GM23338 (cell line): ENCODE results near the gene MYO1C. TPM values are rescaled to one million over a fixed set of nuclear protein-coding genes. Genes with fewer than 3 reads are reported as not detected.

ENCODE experiments used
- ATAC-seq: fragments of 200-7000 bp; cut with Tn5 transposase; 3 replicates; pipeline ENCODE4 v1.9.1; 2020
- DNase-seq: peaks from one replicate; pipeline ENCODE4 v3.0.0-alpha.2; 2015; ENCODE audit warnings: low spot score
- H2AFZ ChIP-seq: fragments of 200-600 bp; sonication (generic); 2 replicates; pipeline ENCODE4 v1.8.0; 2016; ENCODE audit warnings: antibody characterized with exemption, mild to moderate bottlenecking, moderate library complexity
- H3F3A ChIP-seq: fragments of 200-600 bp; sonication (generic); replicated peaks from 2 replicates; pipeline ENCODE4 v1.8.0; 2017; ENCODE audit warnings: antibody characterized with exemption, mixed run types, low read depth
- H3K27ac ChIP-seq: fragments of 200-600 bp; sonication (generic); 2 replicates; pipeline ENCODE4 v1.6.1; 2016; ENCODE audit warnings: low read depth
- H3K27me3 ChIP-seq: fragments of 200-600 bp; sonication (generic); 2 replicates; pipeline ENCODE4 v1.8.0; 2016; ENCODE audit warnings: mild to moderate bottlenecking, mixed run types, moderate library complexity; ENCODE audit not compliant: insufficient read depth
- H3K36me3 ChIP-seq: fragments of 200-600 bp; sonication (generic); 2 replicates; pipeline ENCODE4 v1.8.0; 2016; ENCODE audit warnings: mild to moderate bottlenecking; ENCODE audit not compliant: insufficient read depth
- H3K4me1 ChIP-seq: fragments of 200-600 bp; sonication (generic); 2 replicates; pipeline ENCODE4 v1.8.0; 2016; ENCODE audit warnings: mild to moderate bottlenecking, moderate library complexity; ENCODE audit not compliant: insufficient read depth
- H3K4me2 ChIP-seq: fragments of 200-600 bp; sonication (generic); 2 replicates; pipeline ENCODE4 v1.7.1; 2017; ENCODE audit warnings: mixed run types
- H3K4me3 ChIP-seq: fragments of 200-600 bp; sonication (generic); 2 replicates; pipeline ENCODE4 v1.6.1; 2016; ENCODE audit warnings: mixed run types
- H3K79me2 ChIP-seq: fragments of 200-600 bp; sonication (generic); replicated peaks from 2 replicates; pipeline ENCODE4 v1.8.0; 2017; ENCODE audit warnings: mild to moderate bottlenecking; ENCODE audit not compliant: insufficient read depth
- H3K9me2 ChIP-seq: fragments of 200-600 bp; sonication (generic); 2 replicates; pipeline ENCODE4 v1.8.0; 2017; ENCODE audit not compliant: insufficient read depth
- H4K20me1 ChIP-seq: fragments of 200-600 bp; sonication (generic); replicated peaks from 2 replicates; pipeline ENCODE4 v1.8.0; 2017; ENCODE audit warnings: mild to moderate bottlenecking; ENCODE audit not compliant: insufficient read depth
- H3K27ac Mint-ChIP-seq: 2 replicates; pipeline ENCODE4 v1.8.0; 2020; ENCODE audit warnings: inconsistent platforms, mild to moderate bottlenecking, moderate library complexity, mixed read lengths
- H3K27me3 Mint-ChIP-seq: 3 replicates; pipeline ENCODE4 v1.8.0; 2022; ENCODE audit warnings: low read depth, mild to moderate bottlenecking, moderate library complexity, mixed read lengths, inconsistent platforms; ENCODE audit not compliant: insufficient read depth, poor library complexity
- H3K36me3 Mint-ChIP-seq: 3 replicates; pipeline ENCODE4 v1.8.0; 2021; ENCODE audit warnings: low read depth, mild to moderate bottlenecking, inconsistent platforms, moderate library complexity, mixed read lengths
- H3K4me1 Mint-ChIP-seq: 3 replicates; pipeline ENCODE4 v1.8.0; 2020; ENCODE audit warnings: mild to moderate bottlenecking, inconsistent platforms, mixed read lengths
- H3K4me3 Mint-ChIP-seq: 3 replicates; pipeline ENCODE4 v1.8.0; 2021; ENCODE audit warnings: moderate library complexity, mild to moderate bottlenecking, inconsistent platforms, mixed read lengths
- H3K9me3 Mint-ChIP-seq: 3 replicates; pipeline ENCODE4 v1.8.0; 2020; ENCODE audit warnings: moderate library complexity, mild to moderate bottlenecking, inconsistent platforms, mixed read lengths
- CREB1 ChIP-seq: fragments of 250-450 bp; sonication (Bioruptor Pico); IDR thresholded peaks from 2 replicates; pipeline ENCODE4 v1.5.0; 2020; ENCODE audit warnings: low read depth, mild to moderate bottlenecking, moderate library complexity
- CTCF ChIP-seq, 2 experiments: fragments of 200-600 bp in 1 of 2; sonication (generic) in 1 of 2; conservative IDR thresholded peaks; 2 replicates each; pipeline versions ENCODE4 v1.5.1 to v1.6.1; 2016 to 2017; ENCODE audit warnings: antibody characterized with exemption in 2 of 2, low read depth in 2 of 2, mild to moderate bottlenecking in 2 of 2, moderate library complexity in 1 of 2
- ETS1 ChIP-seq: IDR thresholded peaks from 2 replicates; pipeline ENCODE4 v1.6.1; 2016; ENCODE audit warnings: antibody characterized with exemption
- EZH2 ChIP-seq: fragments of 200-600 bp; sonication (generic); IDR thresholded peaks from one replicate; pipeline ENCODE4 v1.8.0; 2017; ENCODE audit warnings: antibody characterized with exemption, mild to moderate bottlenecking, low read depth; ENCODE audit not compliant: unreplicated experiment
- EZH2phosphoT487 ChIP-seq: fragments of 200-600 bp; sonication (generic); IDR thresholded peaks from one replicate; pipeline ENCODE4 v1.8.1; 2018; ENCODE audit warnings: antibody characterized with exemption; ENCODE audit not compliant: unreplicated experiment
- JUNB ChIP-seq: IDR thresholded peaks from one replicate; pipeline ENCODE4 v1.6.1; 2016; ENCODE audit warnings: antibody characterized with exemption; ENCODE audit not compliant: unreplicated experiment
- NANOG ChIP-seq: IDR thresholded peaks from 2 replicates; pipeline ENCODE4 v1.6.1; 2016; ENCODE audit warnings: antibody characterized with exemption, borderline replicate concordance
- POLR2AphosphoS5 ChIP-seq: IDR thresholded peaks from 2 replicates; pipeline ENCODE4 v1.6.1; 2016; ENCODE audit warnings: antibody characterized with exemption, low read depth
- REST ChIP-seq: IDR thresholded peaks from one replicate; pipeline ENCODE4 v1.6.1; 2018; ENCODE audit warnings: antibody characterized with exemption; ENCODE audit not compliant: unreplicated experiment
- STAT1 ChIP-seq: IDR thresholded peaks from one replicate; pipeline ENCODE4 v1.6.1; 2016; ENCODE audit warnings: antibody characterized with exemption; ENCODE audit not compliant: unreplicated experiment
- ZNF114 ChIP-seq: fragments of 250-450 bp; sonication (Bioruptor Pico); IDR thresholded peaks from 2 replicates; pipeline ENCODE4 v1.5.0; 2020; ENCODE audit warnings: mild to moderate bottlenecking, moderate library complexity
- ZNF331 ChIP-seq: fragments of 250-450 bp; sonication (Bioruptor Pico); IDR thresholded peaks from 2 replicates; pipeline ENCODE4 v1.5.0; 2020; ENCODE audit warnings: low read depth, mild to moderate bottlenecking, moderate library complexity
- ZNF462 ChIP-seq: fragments of 250-450 bp; sonication (Bioruptor Pico); IDR thresholded peaks from 2 replicates; pipeline ENCODE4 v1.5.0; 2020; ENCODE audit warnings: mild to moderate bottlenecking, moderate library complexity
- polyA plus RNA-seq: library from polyadenylated mRNA; unstranded; fragments of >200 nt; fragmentation: Nextera tagmentation; extraction: Ambion mirVana; gene quantifications from 2 replicates; pipeline ENCODE4 v1.2.1, GENCODE V29; 2016
- total RNA-seq: library from RNA; depleted of rRNA; stranded (reverse); fragments of >200 nt; shearing (Covaris generic); gene quantifications from 2 replicates; pipeline ENCODE4 v1.2.3, GENCODE V29; 2014

MYO1C gene
- total and polyA plus RNA-seq, 2 experiments from 2014 or later, result 13.9 to 35.2 TPM

DNA sequence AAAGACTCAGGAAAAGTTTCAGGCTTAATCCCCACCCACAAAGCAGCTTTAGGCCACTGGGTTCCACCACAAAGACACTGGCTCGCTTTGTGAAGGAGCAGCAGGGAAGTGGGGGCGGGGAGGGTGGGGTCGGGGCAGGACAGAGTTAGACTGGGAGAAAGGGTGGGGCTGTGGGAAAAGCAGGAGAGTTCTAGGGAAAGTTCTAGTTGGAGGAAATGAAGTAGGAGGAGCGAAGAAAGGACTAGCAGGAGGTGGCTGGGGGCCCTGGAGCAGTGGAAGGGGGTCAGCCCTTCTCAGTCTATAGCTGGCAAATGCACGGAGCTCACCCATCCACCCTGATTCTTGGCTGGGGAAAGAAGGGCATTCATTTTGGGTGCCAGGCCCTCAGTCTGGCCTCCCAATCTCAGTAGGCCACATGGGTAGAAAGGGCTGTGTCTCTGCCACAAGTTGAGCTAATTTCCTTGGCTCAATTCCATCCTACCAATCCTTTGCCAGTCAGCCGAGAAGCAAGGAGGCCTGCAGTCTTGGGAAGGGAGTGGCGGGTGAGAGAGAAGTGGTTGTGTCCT, 19.4 kb upstream of the MYO1C start:
- Histone ChIP-seq H3K27ac (no peak overlapping the region), H3K79me2 (0 out of 2 replicates have a peak, but pooled peaks cover 3% of the 10 kb centered on the region), H3K27me3 (no peaks in the 10 kb centered on the region), H3F3A (peaks cover 9% of the 10 kb centered on the region; the same call in 1 of the 2 replicates), H3K4me2 (no peak overlapping the region), H3K4me1 (peaks cover 4% of the 10 kb centered on the region; the same call in 1 of the 2 replicates), H4K20me1 (no peaks in the 10 kb centered on the region), H3K36me3 (no peaks in the 10 kb centered on the region), H3K9me2 (no peaks in the 10 kb centered on the region), H2AFZ (no peak overlapping the region), H3K4me3 (no peak overlapping the region)
- Mint-ChIP-seq H3K9me3 (no peaks in the 10 kb centered on the region), H3K27me3 (peaks cover 5% of the 10 kb centered on the region), H3K27ac (no peak overlapping the region), H3K4me3 (no peak overlapping the region), H3K4me1 (peaks cover 11% of the 10 kb centered on the region; the same call in 2 of the 3 replicates), H3K36me3 (no peaks in the 10 kb centered on the region; the same call in 2 of the 3 replicates)
- DNase-seq, result no peak
- ATAC-seq, result no peak
- TF ChIP-seq EZH2phosphoT487, result no peak
- no peak for TF ChIP-seq STAT1
- TF ChIP-seq ZNF114 (CRISPR knock-in tag), result no peak
- TF ChIP-seq ETS1, result no peak
- no peak for TF ChIP-seq CREB1 (CRISPR knock-in tag)
- TF ChIP-seq NANOG, result no peak
- no peak for TF ChIP-seq REST
- no peak for TF ChIP-seq CTCF (conservative IDR thresholded peaks at IDR 0.05; ENCODE audit: low read depth in 2 of 2)
- no peak for TF ChIP-seq ZNF331 (CRISPR knock-in tag)
- no peak for TF ChIP-seq ZNF462 (CRISPR knock-in tag)
- no peak for TF ChIP-seq JUNB
- TF ChIP-seq POLR2AphosphoS5, result no peak
- TF ChIP-seq EZH2, result no peak
